ENCODE results near the gene SPP1.

Gene SPP1

GRCh38 chr4:88027611-88028608, 52.4 kb downstream of the SPP1 start:
- DNase-seq: no peak

GRCh38 chr4:88028946-88029345, 53.4 kb downstream of the SPP1 start:
- DNase-seq: no peak

GRCh38 chr4:88029556-88029955, 54.0 kb downstream of the SPP1 start:
- DNase-seq: no peak

- no peak for DNase-seq
Observed at GRCh38 chr4:88030565-88031310, 55.2 kb downstream of the SPP1 start.
